GM13977 (cell line): Measurements from ENCODE around the gene NUP50.
A peak's percentile ranks its signal among the peaks of the same experiment; 100 is the strongest.

Source experiments
- DNase-seq: peaks from one replicate; pipeline ENCODE4 v3.0.0; 2012; ENCODE audit warnings: low spot score
- CTCF ChIP-seq: IDR thresholded peaks from 2 replicates; pipeline ENCODE4 v1.5.1; 2012; ENCODE audit warnings: mild to moderate bottlenecking, control low read depth; ENCODE audit not compliant: insufficient read depth; ENCODE audit errors: extremely low read depth, missing control alignments
- in situ Hi-C: fragments of 300-500 bp; cut with MboI; formaldehyde crosslinking; loops from one replicate; pipeline ENCODE4 v1.12.0; 2022; ENCODE audit warnings: low sequenced_read_pairs, low pct_unique_long_range_greater_than_20kb, mixed read lengths, inconsistent platforms; ENCODE audit not compliant: unreplicated experiment

NUP50 gene

GRCh38 chr22:45217806-45218205, 54.1 kb downstream of the NUP50 start:
- no peak for DNase-seq

GRCh38 chr22:45218976-45219375, 55.3 kb downstream of the NUP50 start:
- TF ChIP-seq CTCF: no peak
- in situ Hi-C loops: no loop called here
- peak; percentile 81 for DNase-seq

More at GRCh38 chr22:45217806-45218205, 54.1 kb downstream of the NUP50 start:
- in situ Hi-C loops: no loop called here
- no peak for TF ChIP-seq CTCF

- in situ Hi-C loops: no loop called here
- no peak for TF ChIP-seq CTCF
- DNase-seq: no peak
These were observed 57.5 kb downstream of the NUP50 start for GRCh38 chr22:45221201-45221600.

- no peak for TF ChIP-seq CTCF
- in situ Hi-C loops: no loop called here
- DNase-seq: no peak
These were observed 59.8 kb downstream of the NUP50 start for GRCh38 chr22:45223304-45224117.

- DNase-seq: no peak
- in situ Hi-C loops: no loop called here
- TF ChIP-seq CTCF: no peak
These were observed 60.6 kb downstream of the NUP50 start for GRCh38 chr22:45224331-45224730.

- no peak for DNase-seq
- in situ Hi-C loops: no loop called here
- no peak for TF ChIP-seq CTCF
These were observed 61.4 kb downstream of the NUP50 start for GRCh38 chr22:45224988-45225731.
